Rectal smooth muscle tissue (tissue), 1 donor: ENCODE results near the gene PAK3.

Experiments
- H3K27ac ChIP-seq: one replicate; pipeline ENCODE4 v1.7.0; 2013; ENCODE audit warnings: low read depth, low read length, inconsistent platforms
- H3K27me3 ChIP-seq: one replicate; pipeline ENCODE4 v1.7.0; 2013; ENCODE audit warnings: low read length; ENCODE audit not compliant: control insufficient read depth, insufficient read depth
- H3K36me3 ChIP-seq: one replicate; pipeline ENCODE4 v1.7.0; 2013; ENCODE audit warnings: low read length; ENCODE audit not compliant: control insufficient read depth, insufficient read depth
- H3K4me1 ChIP-seq: one replicate; pipeline ENCODE4 v1.7.0; 2013; ENCODE audit warnings: low read length; ENCODE audit not compliant: control insufficient read depth, insufficient read depth
- H3K4me3 ChIP-seq: one replicate; pipeline ENCODE4 v1.7.0; 2013; ENCODE audit warnings: low read length
- H3K9ac ChIP-seq: one replicate; pipeline ENCODE4 v1.7.0; 2013; ENCODE audit warnings: low read length

The PAK3 gene

GRCh38 chrX:111103246-111103645 lies 7.3 kb downstream of the PAK3 start:
- no peaks in the 10 kb centered on the region for H3K27me3 ChIP-seq
- no peak overlapping the region for H3K4me3 ChIP-seq
- H3K9ac ChIP-seq = no peak overlapping the region
- H3K36me3 ChIP-seq = no peaks in the 10 kb centered on the region
- peaks cover 5% of the 10 kb centered on the region for H3K4me1 ChIP-seq
- no peak overlapping the region for H3K27ac ChIP-seq

DNA sequence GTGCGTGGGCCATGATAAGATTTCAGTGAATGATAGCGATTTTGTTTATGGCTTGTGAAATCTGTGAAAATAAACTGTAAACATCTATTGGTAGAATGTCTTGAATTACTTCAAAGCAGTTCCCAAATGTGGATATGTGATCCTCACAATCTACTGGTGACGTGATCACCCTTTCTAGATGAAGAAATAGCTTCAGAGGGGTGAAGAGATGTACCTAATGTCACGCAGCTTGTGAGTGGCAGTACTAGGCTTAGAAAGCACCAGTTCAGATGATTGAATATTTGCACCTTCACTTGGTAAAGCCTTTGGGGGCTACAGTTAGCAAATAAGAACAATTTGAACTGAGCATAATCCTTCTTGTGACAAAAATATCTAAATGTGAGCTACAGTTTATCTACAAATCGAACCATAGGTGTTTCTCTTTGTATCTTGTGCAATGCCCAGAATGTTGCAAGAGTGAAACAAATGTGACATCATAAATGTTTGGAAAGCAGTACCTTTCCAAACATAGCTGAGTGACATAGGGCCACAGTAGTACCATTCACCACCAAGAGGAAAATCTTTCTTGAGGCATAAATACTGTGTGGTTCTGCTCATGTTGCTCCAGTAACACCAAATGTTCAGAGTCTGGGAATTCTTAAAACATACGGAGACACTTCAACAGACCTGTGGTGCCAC lies 14.2 kb downstream of the PAK3 start:
- Histone ChIP-seq H3K36me3 (no peaks in the 10 kb centered on the region), H3K27ac (no peak overlapping the region), H3K4me3 (no peak overlapping the region), H3K4me1 (no peaks in the 10 kb centered on the region), H3K9ac (no peak overlapping the region), H3K27me3 (no peaks in the 10 kb centered on the region)

GRCh38 chrX:111114806-111115205 lies 18.8 kb downstream of the PAK3 start:
- Histone ChIP-seq H3K27ac (no peak overlapping the region), H3K36me3 (no peaks in the 10 kb centered on the region), H3K4me3 (no peak overlapping the region), H3K9ac (no peak overlapping the region), H3K27me3 (no peaks in the 10 kb centered on the region), H3K4me1 (no peaks in the 10 kb centered on the region)

DNA sequence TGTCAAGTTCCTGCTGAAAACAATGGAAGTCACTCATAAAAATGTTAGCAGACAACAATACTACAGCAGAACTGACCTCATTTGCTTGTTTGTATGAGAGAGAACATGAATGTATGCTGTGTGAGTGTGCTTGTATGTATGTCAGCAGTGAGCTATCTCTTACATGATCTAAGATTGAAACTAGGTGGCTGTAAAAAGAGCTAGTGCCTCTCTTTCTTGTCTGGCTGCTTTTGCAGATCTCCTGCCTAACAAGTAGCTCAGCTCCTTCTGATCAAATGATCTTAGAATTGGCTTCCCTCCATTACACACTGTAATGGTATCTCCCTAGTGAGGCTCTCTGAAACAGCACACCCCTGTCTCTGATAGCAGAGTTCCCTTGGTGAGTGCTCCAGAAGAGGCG lies 20.7 kb downstream of the PAK3 start:
- Histone ChIP-seq H3K4me1 (no peaks in the 10 kb centered on the region), H3K9ac (no peak overlapping the region), H3K27ac (no peak overlapping the region), H3K4me3 (no peak overlapping the region), H3K27me3 (no peaks in the 10 kb centered on the region), H3K36me3 (no peaks in the 10 kb centered on the region)

GRCh38 chrX:111119341-111119740 lies 23.4 kb downstream of the PAK3 start:
- Histone ChIP-seq H3K9ac (no peak overlapping the region), H3K27ac (no peak overlapping the region), H3K36me3 (no peaks in the 10 kb centered on the region), H3K4me3 (no peak overlapping the region), H3K27me3 (no peaks in the 10 kb centered on the region), H3K4me1 (no peaks in the 10 kb centered on the region)

- H3K36me3 ChIP-seq = no peaks in the 10 kb centered on the region
- no peaks in the 10 kb centered on the region for H3K4me1 ChIP-seq
- H3K4me3 ChIP-seq = no peak overlapping the region
- H3K27ac ChIP-seq = no peak overlapping the region
- no peaks in the 10 kb centered on the region for H3K27me3 ChIP-seq
- no peak overlapping the region for H3K9ac ChIP-seq
These were observed 27.1 kb downstream of the PAK3 start for GRCh38 chrX:111123125-111123524.

DNA sequence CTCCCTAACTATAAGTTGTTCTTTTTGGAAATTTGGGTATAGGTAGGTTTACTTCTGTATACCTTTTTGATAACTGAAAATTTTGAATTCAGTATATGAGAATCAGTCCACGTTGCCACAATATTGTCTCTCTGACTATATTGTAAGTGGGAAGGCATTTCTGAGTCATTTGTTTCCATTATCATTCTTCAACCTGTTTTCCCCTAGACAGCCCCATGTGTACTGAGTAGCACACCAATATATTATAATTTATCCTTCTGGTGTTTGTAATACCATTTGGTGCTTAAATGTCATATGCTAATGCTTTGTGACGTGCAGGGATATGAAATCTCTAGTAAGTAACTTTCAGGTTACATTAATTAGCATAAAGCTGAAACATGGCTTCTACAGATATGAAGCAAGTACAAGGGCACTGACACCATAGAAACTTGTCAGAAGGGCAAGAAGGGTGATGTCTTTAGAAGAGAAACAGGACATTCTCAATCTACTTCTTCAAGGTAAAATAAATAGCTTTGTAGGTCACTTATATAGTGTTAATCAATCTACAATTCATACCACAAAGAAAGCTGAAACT lies 27.7 kb downstream of the PAK3 start:
- Histone ChIP-seq H3K4me3 (no peak overlapping the region), H3K9ac (no peak overlapping the region), H3K4me1 (no peaks in the 10 kb centered on the region), H3K36me3 (no peaks in the 10 kb centered on the region), H3K27me3 (no peaks in the 10 kb centered on the region), H3K27ac (no peak overlapping the region)

DNA sequence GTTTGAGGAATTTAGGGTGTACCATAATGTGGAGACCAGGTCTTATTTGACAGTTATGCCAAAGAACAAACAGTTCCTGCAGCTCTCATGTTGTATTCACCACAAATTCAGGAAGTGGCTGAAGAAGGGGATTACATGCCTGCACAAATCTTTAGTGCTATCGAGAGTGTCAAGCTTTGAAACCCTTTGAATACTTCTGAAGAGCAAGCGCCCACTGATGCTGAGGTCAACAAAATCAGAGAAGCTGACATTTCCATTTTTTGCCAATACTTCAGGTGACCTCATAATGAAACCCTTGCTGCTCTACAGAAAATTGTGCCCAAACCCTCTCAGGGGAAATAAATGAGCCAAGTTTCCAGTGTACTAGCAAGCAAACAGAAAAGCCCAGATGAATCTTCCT lies 28.4 kb downstream of the PAK3 start:
- Histone ChIP-seq H3K4me3 (no peak overlapping the region), H3K36me3 (no peaks in the 10 kb centered on the region), H3K4me1 (no peaks in the 10 kb centered on the region), H3K9ac (no peak overlapping the region), H3K27ac (no peak overlapping the region), H3K27me3 (no peaks in the 10 kb centered on the region)

DNA sequence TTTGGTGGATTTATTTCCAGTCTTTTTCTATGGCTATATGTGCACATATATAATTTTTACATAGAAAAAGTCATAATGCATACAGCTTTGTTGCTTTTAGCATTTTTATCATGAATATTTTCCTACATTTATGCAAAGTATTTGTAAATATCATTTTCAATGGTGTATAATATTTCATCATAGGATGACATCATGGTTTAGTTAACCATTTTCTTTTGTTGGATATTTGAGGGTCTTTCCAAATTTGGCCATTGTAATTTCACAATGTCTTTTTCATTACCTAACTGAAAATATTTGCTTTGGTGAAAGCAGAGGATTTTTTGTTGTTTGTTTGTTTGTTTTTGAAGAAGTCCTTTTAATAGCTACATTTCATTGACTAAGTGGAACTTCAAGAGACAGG lies 31.0 kb downstream of the PAK3 start:
- H3K4me3 ChIP-seq = no peak overlapping the region
- no peaks in the 10 kb centered on the region for H3K36me3 ChIP-seq
- no peaks in the 10 kb centered on the region for H3K27me3 ChIP-seq
- no peaks in the 10 kb centered on the region for H3K4me1 ChIP-seq
- H3K9ac ChIP-seq = no peak overlapping the region
- H3K27ac ChIP-seq = no peak overlapping the region

GRCh38 chrX:111129921-111130320 lies 33.9 kb downstream of the PAK3 start:
- H3K27me3 ChIP-seq = no peaks in the 10 kb centered on the region
- H3K27ac ChIP-seq = no peak overlapping the region
- no peaks in the 10 kb centered on the region for H3K36me3 ChIP-seq
- no peak overlapping the region for H3K4me3 ChIP-seq
- no peaks in the 10 kb centered on the region for H3K4me1 ChIP-seq
- H3K9ac ChIP-seq = no peak overlapping the region

DNA sequence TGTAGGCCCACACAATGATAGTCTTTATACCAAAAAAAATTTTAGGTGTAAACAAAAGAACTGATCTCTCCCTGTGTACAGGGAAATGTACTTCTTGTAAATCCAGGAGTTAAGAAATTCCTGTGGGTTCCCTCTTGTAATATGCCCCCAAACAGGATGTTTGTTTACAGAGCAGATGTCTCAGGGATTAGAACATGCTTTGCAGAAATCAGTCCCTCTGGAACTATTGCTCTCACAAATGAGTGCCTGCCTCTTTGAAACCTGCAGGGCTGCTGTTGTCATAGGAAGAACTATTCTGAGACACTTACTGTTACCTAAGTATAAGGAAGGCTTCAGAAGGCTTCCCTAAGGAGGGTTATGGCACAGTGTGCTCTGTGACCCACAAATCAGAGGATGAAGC lies 35.6 kb downstream of the PAK3 start:
- no peaks in the 10 kb centered on the region for H3K27me3 ChIP-seq
- H3K4me1 ChIP-seq = no peaks in the 10 kb centered on the region
- H3K4me3 ChIP-seq = no peak overlapping the region
- no peaks in the 10 kb centered on the region for H3K36me3 ChIP-seq
- H3K27ac ChIP-seq = no peak overlapping the region
- H3K9ac ChIP-seq = no peak overlapping the region

- Histone ChIP-seq H3K9ac (no peak overlapping the region), H3K4me3 (no peak overlapping the region), H3K4me1 (no peaks in the 10 kb centered on the region), H3K36me3 (no peaks in the 10 kb centered on the region), H3K27me3 (no peaks in the 10 kb centered on the region), H3K27ac (no peak overlapping the region)
These were observed 37.4 kb downstream of the PAK3 start for GRCh38 chrX:111133389-111133788.

GRCh38 chrX:111145878-111146277 lies 49.9 kb downstream of the PAK3 start:
- Histone ChIP-seq H3K4me1 (no peaks in the 10 kb centered on the region), H3K36me3 (no peaks in the 10 kb centered on the region), H3K27me3 (no peaks in the 10 kb centered on the region), H3K27ac (no peak overlapping the region), H3K4me3 (no peak overlapping the region), H3K9ac (no peak overlapping the region)
